Measurements from ENCODE around the gene NCOA7.

DNA sequence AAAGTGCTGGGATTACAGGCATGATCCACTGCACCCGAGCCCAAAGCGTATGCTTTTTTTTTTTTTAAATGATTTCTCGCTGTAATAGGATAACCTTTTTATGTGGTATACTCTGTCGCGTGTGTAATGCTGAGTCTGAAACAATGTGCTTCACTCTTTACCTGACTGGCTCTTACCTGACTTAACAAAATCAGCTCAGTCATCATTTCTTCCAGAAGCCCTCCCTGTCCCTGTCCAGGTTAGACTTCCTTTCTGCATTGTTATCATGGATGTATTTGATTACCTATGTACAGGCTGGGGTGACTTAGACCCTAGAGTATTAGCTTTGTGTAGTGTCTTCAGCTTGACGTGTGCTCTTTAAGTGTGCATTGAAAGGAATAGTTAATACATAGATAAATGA lies 67.1 kb downstream of the NCOA7 start:
- TF ChIP-seq, protein P1, sequence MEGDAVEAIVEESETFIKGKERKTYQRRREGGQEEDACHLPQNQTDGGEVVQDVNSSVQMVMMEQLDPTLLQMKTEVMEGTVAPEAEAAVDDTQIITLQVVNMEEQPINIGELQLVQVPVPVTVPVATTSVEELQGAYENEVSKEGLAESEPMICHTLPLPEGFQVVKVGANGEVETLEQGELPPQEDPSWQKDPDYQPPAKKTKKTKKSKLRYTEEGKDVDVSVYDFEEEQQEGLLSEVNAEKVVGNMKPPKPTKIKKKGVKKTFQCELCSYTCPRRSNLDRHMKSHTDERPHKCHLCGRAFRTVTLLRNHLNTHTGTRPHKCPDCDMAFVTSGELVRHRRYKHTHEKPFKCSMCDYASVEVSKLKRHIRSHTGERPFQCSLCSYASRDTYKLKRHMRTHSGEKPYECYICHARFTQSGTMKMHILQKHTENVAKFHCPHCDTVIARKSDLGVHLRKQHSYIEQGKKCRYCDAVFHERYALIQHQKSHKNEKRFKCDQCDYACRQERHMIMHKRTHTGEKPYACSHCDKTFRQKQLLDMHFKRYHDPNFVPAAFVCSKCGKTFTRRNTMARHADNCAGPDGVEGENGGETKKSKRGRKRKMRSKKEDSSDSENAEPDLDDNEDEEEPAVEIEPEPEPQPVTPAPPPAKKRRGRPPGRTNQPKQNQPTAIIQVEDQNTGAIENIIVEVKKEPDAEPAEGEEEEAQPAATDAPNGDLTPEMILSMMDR (IDR thresholded peaks at IDR 0.05; ENCODE audit: insufficient read depth, low read length, poor library complexity, severe bottlenecking): no peak
- no peak for TF ChIP-seq EZH2phosphoT487 (conservative IDR thresholded peaks at IDR 0.05; ENCODE audit: low read length)

Measured in SU-DHL-6 (cell line).